BLaER1 (cell line): Measurements from ENCODE around the gene ACOXL.

ENCODE experiments used
- H3K27ac ChIP-seq: shearing (Covaris generic); formaldehyde crosslinking; 2 replicates; pipeline ENCODE4 v1.8.1; 2022
- H3K27me3 ChIP-seq: shearing (Covaris generic); formaldehyde crosslinking; 2 replicates; pipeline ENCODE4 v1.8.1; 2022
- H3K36me3 ChIP-seq: shearing (Covaris generic); formaldehyde crosslinking; 2 replicates; pipeline ENCODE4 v1.8.1; 2022
- H3K4me1 ChIP-seq: shearing (Covaris generic); formaldehyde crosslinking; 2 replicates; pipeline ENCODE4 v1.8.1; 2022
- H3K4me2 ChIP-seq: shearing (Covaris generic); formaldehyde crosslinking; 2 replicates; pipeline ENCODE4 v1.8.1; 2022
- H3K4me3 ChIP-seq: shearing (Covaris generic); formaldehyde crosslinking; 2 replicates; pipeline ENCODE4 v1.8.1; 2022
- H3K9ac ChIP-seq: shearing (Covaris generic); formaldehyde crosslinking; 2 replicates; pipeline ENCODE4 v1.8.1; 2022
- H3K9me3 ChIP-seq: shearing (Covaris generic); formaldehyde crosslinking; 2 replicates; pipeline ENCODE4 v1.8.1; 2022
- H4K20me1 ChIP-seq: shearing (Covaris generic); formaldehyde crosslinking; 2 replicates; pipeline ENCODE4 v1.8.1; 2022
- Cebpa-rat ChIP-seq: shearing (Covaris generic); IDR thresholded peaks from 2 replicates; pipeline ENCODE4 v1.8.1; 2022

ACOXL gene

DNA sequence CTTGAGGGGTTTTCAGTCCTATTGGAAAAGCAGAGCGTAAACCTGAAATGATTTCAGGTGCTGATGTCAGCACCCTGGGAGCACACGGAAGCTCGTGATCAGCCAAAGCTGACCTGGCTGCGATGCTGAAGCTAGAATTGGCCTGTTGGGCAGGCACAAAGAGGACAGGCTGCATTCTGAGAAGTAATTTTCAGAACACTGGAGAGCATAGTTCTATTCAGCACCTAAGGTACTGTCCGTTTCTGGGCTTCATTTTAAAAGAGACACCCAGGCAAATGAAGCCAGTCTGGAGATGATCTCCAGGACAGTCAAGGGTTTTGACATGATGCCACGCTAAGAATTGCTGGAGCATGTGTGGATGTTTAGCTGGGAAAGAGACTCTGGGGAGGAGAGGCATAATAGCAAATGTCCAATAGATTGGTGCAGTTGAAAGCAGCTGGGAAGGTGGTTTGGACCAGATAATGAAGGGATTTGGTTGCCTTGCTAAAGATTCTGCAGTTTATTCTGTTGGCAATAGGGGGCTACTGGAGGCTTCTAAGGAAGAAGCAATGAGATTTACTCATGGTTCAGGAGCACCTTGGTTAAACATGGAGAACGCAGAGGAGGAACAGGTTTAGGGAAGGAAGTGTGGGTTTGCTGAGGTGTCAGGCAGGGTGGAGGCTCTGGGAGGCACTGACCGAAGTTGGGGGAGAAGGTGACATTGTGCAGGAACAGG, 86.6 kb downstream of the ACOXL start:
- TF ChIP-seq Cebpa-rat: no peak
- Histone ChIP-seq H4K20me1 (no peaks in the 10 kb centered on the region), H3K4me1 (peaks cover 10% of the 10 kb centered on the region), H3K27me3 (no peaks in the 10 kb centered on the region), H3K9me3 (peaks cover 9% of the 10 kb centered on the region; the same call in 1 of the 2 replicates), H3K4me3 (no peak overlapping the region), H3K9ac (no peak overlapping the region), H3K36me3 (no peaks in the 10 kb centered on the region), H3K27ac (no peak overlapping the region), H3K4me2 (no peak overlapping the region)

DNA sequence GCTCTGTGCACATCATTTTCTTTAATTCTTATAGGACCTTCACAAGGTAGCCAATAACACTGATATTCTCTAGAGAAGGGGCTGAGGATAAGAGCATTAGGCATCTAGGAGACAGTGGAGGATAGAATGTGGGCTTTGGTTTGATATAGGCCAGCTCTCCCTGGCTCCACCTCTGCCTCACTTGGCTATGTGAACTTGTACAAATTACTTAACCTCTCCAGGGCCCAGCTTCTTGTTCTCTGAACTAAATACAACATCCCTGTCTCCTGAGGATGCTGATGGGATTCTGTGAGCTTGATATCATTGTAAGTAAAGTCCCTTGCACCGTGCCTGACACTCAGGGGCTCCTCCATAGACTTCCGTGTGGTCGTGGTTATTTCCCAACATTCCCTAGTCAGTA, 87.3 kb downstream of the ACOXL start:
- H3K4me1 ChIP-seq: peaks cover 10% of the 10 kb centered on the region
- TF ChIP-seq Cebpa-rat: no peak
- no peaks in the 10 kb centered on the region for H3K27me3 ChIP-seq
- H3K36me3 ChIP-seq: no peaks in the 10 kb centered on the region
- no peak overlapping the region for H3K27ac ChIP-seq
- H4K20me1 ChIP-seq: no peaks in the 10 kb centered on the region
- H3K4me2 ChIP-seq: peak overlapping the region; percentile 45
- no peak overlapping the region for H3K9ac ChIP-seq
- H3K4me3 ChIP-seq: no peak overlapping the region
- peaks cover 16% of the 10 kb centered on the region; the same call in 1 of the 2 replicates for H3K9me3 ChIP-seq

DNA sequence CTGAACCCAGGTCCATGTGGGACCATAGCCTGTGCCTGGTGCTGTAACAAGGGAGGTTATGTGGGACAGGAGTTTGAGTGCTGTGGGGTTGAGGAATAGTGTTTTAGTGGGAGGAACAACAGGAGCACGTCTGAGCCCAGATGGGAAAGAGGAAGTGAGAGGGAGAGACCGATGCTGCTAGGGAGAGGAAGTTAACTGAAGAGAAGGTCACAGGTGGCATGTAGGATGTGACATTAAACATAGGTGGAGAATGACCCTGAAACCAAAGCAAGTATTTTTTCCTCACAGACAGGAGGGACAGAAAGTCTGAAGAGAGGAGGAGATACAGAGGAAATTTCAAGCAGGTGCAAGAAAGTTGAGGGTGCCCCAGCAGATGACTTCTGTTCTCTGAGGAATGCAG, 87.8 kb downstream of the ACOXL start:
- Histone ChIP-seq H3K36me3 (no peaks in the 10 kb centered on the region), H3K4me2 (peak overlapping the region; percentile 45), H3K27ac (no peak overlapping the region), H3K9me3 (peaks cover 20% of the 10 kb centered on the region; the same call in 1 of the 2 replicates), H4K20me1 (no peaks in the 10 kb centered on the region), H3K9ac (no peak overlapping the region), H3K4me1 (peaks cover 10% of the 10 kb centered on the region), H3K4me3 (no peak overlapping the region), H3K27me3 (no peaks in the 10 kb centered on the region)
- no peak for TF ChIP-seq Cebpa-rat

DNA sequence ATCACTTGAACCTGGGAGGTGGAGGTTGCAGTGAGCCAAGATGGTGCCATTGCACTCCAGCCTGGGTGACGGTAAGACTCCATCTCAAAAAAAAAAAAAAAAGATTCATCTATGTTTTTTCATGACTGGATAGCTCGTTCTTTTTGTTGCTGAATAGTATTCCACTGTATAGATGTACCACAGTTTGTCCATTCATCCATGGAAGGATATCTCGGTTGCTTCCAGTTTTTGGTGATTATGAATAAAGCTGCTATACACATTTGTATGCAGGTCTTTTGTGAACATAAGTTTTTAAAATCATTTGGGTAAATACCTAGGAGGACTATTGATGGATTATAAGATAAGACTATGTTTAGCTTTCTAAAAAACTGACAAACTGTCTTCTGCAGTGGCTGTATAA, 90.8 kb downstream of the ACOXL start:
- no peaks in the 10 kb centered on the region for H3K27me3 ChIP-seq
- no peak overlapping the region for H3K4me2 ChIP-seq
- H3K36me3 ChIP-seq: no peaks in the 10 kb centered on the region
- H3K27ac ChIP-seq: no peak overlapping the region
- no peaks in the 10 kb centered on the region for H4K20me1 ChIP-seq
- H3K9me3 ChIP-seq: peaks cover 20% of the 10 kb centered on the region; the same call in 1 of the 2 replicates
- TF ChIP-seq Cebpa-rat: no peak
- H3K4me1 ChIP-seq: peaks cover 19% of the 10 kb centered on the region
- no peak overlapping the region for H3K4me3 ChIP-seq
- H3K9ac ChIP-seq: no peak overlapping the region

DNA sequence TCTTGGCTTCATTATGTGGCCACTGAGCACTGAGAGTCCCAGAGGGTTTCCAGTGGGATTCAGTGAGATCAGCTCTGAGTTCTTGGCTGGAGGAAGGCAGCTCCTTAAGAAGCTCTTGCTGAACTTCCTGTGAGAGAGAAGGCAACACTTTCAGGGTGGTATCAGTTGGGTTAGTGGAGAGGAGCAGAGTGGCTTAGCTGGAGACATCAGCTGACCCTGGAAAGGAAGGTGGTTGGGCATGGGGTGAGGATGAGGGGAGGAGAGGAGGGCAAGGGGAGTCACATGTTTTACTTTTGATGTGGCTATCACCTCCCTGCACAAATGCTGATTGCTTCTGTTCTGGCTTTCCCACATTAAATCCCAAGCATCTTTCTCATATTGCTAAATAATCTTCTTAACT, 95.1 kb downstream of the ACOXL start:
- Histone ChIP-seq H3K4me2 (0 out of 2 replicates have a peak overlapping the region, but pooled peaks have one; percentile 20), H3K4me1 (peaks cover 9% of the 10 kb centered on the region), H3K9ac (no peak overlapping the region), H4K20me1 (no peaks in the 10 kb centered on the region), H3K36me3 (no peaks in the 10 kb centered on the region), H3K27me3 (no peaks in the 10 kb centered on the region), H3K27ac (no peak overlapping the region), H3K4me3 (no peak overlapping the region), H3K9me3 (peaks cover 20% of the 10 kb centered on the region; the same call in 1 of the 2 replicates)
- TF ChIP-seq Cebpa-rat: no peak

DNA sequence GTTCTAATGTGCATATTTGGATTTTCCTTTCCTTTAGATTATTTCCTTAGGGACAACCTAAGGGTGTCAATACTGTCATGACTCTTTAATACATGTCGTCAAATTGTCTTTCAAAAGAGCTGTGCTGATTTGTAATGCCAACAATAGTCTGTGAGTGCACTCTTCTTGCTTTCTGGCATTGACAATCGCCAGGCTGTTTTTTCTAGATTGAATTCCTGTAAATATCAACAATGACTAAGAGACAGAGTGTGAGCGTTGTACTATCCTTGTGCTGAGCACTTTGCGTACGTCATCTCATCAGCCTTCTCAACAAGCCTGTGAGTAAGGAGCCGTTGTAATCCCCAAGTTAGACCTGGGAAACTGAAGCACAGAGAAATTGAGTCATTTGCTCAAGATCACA, 96.0 kb downstream of the ACOXL start:
- TF ChIP-seq Cebpa-rat: no peak
- no peak overlapping the region for H3K9ac ChIP-seq

DNA sequence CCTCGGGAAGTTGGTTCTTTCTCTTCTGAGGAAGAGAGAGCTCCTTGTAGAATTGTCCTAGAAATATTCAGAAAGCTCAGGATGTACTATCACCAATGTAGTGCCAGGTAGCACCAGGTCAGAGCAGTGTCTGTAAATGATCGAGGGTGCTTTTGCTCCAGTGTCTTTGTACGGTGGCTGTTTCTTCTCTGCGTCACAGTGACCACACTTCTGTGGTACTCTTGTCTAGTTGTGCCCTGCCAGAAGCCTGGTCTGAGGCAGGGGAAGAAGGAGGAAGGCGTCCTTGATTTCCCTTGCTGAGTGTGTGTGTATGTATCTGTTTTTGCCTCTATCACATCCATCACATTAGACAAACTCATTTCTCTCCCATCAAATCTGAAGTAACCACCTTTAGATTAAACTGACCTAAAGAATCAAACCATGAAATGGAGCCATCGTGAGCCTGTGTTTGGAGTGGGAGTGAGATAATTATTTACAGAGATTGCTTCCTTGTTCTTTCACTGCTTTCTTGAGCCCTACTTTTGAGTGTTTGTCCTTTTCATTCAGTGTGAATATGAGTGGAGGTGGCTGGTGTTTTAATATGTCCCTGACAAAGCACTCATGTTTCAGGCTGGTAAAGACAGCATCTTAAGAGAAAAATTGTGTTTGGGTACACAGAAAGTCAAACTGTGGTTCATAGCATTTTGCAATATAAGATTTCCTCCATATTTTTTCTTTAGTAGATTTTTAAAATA, 97.2 kb downstream of the ACOXL start:
- H3K4me3 ChIP-seq: no peak overlapping the region
- no peak for TF ChIP-seq Cebpa-rat
- H4K20me1 ChIP-seq: no peaks in the 10 kb centered on the region
- peaks cover 5% of the 10 kb centered on the region; the same call in 1 of the 2 replicates for H3K9me3 ChIP-seq
- peaks cover 9% of the 10 kb centered on the region for H3K4me1 ChIP-seq
- H3K27me3 ChIP-seq: no peaks in the 10 kb centered on the region
- no peaks in the 10 kb centered on the region for H3K36me3 ChIP-seq
- H3K9ac ChIP-seq: no peak overlapping the region
- H3K27ac ChIP-seq: no peak overlapping the region
- H3K4me2 ChIP-seq: no peak overlapping the region

More for the DNA sequence above, 96.0 kb downstream of the ACOXL start:
- H3K36me3 ChIP-seq: no peaks in the 10 kb centered on the region
- peaks cover 9% of the 10 kb centered on the region for H3K4me1 ChIP-seq
- H3K27ac ChIP-seq: no peak overlapping the region
- H3K27me3 ChIP-seq: no peaks in the 10 kb centered on the region
- no peak overlapping the region for H3K4me3 ChIP-seq
- H3K9me3 ChIP-seq: peaks cover 14% of the 10 kb centered on the region; the same call in 1 of the 2 replicates
- H4K20me1 ChIP-seq: no peaks in the 10 kb centered on the region
- H3K4me2 ChIP-seq: no peak overlapping the region

DNA sequence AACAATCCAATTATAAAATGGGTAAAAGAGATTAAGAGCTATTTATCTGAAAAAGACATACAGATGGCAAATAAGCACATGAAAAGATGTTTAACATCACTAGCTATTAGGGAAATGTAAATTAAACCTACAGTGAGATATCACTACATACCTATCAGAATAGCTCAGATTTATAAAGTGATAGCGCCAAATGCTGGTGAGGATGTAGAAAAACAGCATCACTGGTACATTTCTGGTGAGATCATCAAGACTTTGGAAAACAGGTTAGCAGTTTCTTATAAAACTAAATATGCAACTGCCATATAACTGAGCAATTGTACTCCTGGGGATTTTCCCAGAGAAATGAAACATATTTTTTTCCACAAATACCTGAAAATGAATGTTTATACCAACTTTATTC, 100.4 kb downstream of the ACOXL start:
- Histone ChIP-seq H3K4me1 (no peaks in the 10 kb centered on the region), H3K9me3 (no peaks in the 10 kb centered on the region), H3K4me2 (no peak overlapping the region), H3K36me3 (no peaks in the 10 kb centered on the region), H3K27ac (no peak overlapping the region), H3K4me3 (no peak overlapping the region), H3K27me3 (no peaks in the 10 kb centered on the region), H3K9ac (no peak overlapping the region), H4K20me1 (no peaks in the 10 kb centered on the region)
- no peak for TF ChIP-seq Cebpa-rat

DNA sequence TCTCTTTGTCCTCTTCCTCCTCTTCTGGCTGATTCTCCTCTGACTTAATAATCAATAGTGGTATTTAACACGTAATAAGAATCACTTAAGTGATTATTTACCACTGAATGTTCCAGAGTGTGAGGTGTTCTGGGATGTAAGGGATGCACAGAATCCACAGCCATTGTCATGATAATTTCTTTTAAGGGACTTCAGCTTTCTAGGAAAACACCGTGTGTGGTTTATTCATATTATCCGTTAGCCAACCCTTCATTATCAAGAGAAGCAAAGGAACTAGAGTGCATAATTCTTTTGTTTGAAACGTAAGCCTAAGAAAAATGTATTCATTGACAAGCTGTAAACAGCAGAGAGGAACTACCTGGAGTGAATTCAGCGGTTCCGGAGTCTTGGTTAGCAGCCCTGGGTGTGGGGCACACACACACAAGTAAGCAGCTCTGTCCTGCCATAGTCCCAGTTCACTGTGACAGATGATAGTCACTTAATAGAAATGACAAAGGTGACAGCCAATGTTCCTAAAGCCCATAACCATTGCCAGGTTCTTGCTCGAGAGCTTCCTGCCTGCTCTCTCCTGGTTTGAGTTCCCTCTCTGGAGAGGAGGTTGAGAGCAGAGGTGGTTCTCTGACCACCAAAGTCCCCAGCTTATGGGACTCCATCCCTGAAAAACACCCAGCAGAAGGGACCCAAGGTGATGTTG, 101.9 kb downstream of the ACOXL start:
- peaks cover 9% of the 10 kb centered on the region; the same call in 1 of the 2 replicates for H3K4me1 ChIP-seq
- no peak for TF ChIP-seq Cebpa-rat
- no peaks in the 10 kb centered on the region for H3K9me3 ChIP-seq
- no peak overlapping the region for H3K27ac ChIP-seq
- no peak overlapping the region for H3K4me2 ChIP-seq
- no peak overlapping the region for H3K9ac ChIP-seq
- no peaks in the 10 kb centered on the region for H3K27me3 ChIP-seq
- H3K36me3 ChIP-seq: no peaks in the 10 kb centered on the region
- no peaks in the 10 kb centered on the region for H4K20me1 ChIP-seq
- no peak overlapping the region for H3K4me3 ChIP-seq

DNA sequence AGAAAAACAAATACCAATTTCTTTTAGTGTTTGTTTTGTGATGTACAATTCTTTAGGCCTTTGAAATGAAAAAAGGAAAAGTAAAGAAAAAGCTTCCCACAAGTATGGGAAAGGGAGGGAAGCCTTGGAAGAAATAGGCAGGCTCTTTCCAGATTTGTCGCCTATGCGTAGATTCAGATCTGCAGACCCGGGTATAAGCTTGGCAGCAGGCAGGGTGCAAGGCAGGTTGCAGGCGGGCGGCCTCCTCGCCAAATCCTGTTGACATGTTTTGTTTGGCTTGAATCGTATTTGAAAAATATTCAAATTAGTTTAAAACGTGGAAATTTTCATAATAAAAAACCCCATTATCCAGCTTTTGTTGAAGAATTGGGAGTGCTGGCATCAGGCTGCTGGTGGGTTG, 104.3 kb downstream of the ACOXL start:
- Histone ChIP-seq H3K4me3 (no peak overlapping the region), H4K20me1 (no peaks in the 10 kb centered on the region), H3K9ac (no peak overlapping the region), H3K36me3 (no peaks in the 10 kb centered on the region), H3K9me3 (no peaks in the 10 kb centered on the region), H3K27me3 (no peaks in the 10 kb centered on the region), H3K4me1 (peaks cover 9% of the 10 kb centered on the region; the same call in 1 of the 2 replicates), H3K27ac (no peak overlapping the region), H3K4me2 (no peak overlapping the region)
- no peak for TF ChIP-seq Cebpa-rat
